Dendritic cell treated with granulocyte-macrophage colony-stimulating factor and Interleukin-4, amounts not matched to agents 40 ng/mL and 50 ng/mL, for 4 days (primary cell): Measurements from ENCODE around the gene CFB.
"Not testable (repeated sequence)": the region's sequence is repeated elsewhere in the genome, so short reads cannot be mapped to it uniquely, and the experiment has no call there.

Experiments used
- H3K27ac Mint-ChIP-seq: one replicate; pipeline ENCODE4 v1.8.0; 2022; ENCODE audit warnings: mild to moderate bottlenecking, mixed read lengths
- H3K27me3 Mint-ChIP-seq: one replicate; pipeline ENCODE4 v1.8.0; 2022; ENCODE audit warnings: mild to moderate bottlenecking, mixed read lengths
- H3K36me3 Mint-ChIP-seq: one replicate; pipeline ENCODE4 v1.8.0; 2022; ENCODE audit warnings: low read depth, mixed read lengths
- H3K4me1 Mint-ChIP-seq: one replicate; pipeline ENCODE4 v1.8.0; 2022; ENCODE audit warnings: low read depth, mixed read lengths
- H3K4me3 Mint-ChIP-seq: one replicate; pipeline ENCODE4 v1.8.0; 2022; ENCODE audit warnings: mild to moderate bottlenecking, moderate library complexity, mixed read lengths
- H3K9me3 Mint-ChIP-seq: one replicate; pipeline ENCODE4 v1.8.0; 2022; ENCODE audit warnings: mixed read lengths
- intact Hi-C: fragments of 100-400 bp; cut with micrococcal nuclease; formaldehyde crosslinking; loops from one replicate; pipeline ENCODE4 v1.15.0; 2022

The CFB gene

DNA sequence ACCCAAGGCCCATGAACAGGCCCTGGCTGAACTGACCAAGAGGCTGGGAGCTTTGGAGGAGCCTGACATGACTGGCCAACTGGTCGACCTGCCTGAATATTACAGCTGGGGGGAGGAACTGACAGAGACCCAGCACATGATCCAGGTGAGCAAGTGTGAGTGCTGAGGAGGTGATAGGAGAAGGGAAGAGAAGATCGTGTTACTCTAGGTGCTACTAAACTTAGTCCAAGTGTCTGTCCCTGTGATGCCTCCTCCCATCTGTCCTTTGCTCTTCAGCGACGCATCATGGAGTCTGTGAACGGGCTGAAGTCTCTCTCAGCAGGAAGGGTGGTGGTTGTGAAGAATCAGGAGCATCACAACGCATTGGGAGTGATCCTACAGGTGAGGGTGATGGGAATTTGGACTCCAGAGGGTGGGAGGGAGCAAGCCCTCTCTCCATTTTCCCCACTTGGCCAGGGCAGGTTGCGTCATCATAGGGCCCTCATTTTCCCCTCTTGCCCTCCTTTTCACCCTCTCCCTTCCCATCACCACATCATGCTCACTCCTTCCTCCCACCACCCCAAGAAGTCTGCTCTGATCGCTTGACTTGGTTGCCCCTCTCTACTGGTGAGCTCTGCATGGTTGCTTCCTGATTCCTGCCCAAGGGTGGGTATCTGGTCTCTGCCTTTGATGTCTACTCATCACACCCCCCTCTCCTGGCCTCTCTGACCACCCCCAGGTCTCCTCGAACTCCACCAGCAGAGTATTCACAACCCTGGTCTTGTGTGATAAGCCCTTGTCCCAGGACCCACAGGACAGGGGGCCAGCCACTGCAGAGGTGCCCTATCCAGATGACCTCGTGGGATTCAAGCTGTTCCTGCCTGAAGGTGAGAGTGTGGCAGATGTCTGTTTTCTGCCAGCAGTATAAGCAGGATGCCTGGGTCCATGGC is 21.4 kb downstream of the CFB start:
- Mint-ChIP-seq H3K27me3 (no peaks in the 10 kb centered on the region), H3K4me1 (peaks cover 23% of the 10 kb centered on the region), H3K4me3 (no peak overlapping the region), H3K9me3 (no peaks in the 10 kb centered on the region), H3K36me3 (peaks cover 87% of the 10 kb centered on the region), H3K27ac (no peak overlapping the region)
- intact Hi-C loops = no loop called here

DNA sequence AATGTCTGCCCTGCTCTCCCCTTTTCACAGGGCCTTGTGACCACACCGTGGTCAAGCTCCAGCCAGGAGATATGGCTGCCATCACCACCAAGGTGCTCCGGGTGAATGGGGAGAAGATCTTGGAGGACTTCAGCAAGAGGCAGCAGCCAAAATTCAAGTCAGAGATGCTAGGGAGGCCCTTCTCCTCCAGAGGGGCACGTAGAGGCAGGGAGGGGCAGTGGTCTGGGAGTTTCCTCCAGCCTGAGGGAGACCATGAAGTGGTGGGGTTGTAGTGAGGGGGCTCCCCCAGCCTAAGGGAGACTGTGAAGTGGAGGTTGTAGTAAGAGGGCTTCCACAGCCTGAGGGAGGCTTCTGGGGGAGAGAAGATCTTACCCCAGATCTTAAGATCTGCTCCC is 22.0 kb downstream of the CFB start:
- no peaks in the 10 kb centered on the region for H3K9me3 Mint-ChIP-seq
- H3K4me3 Mint-ChIP-seq = no peak overlapping the region
- H3K27ac Mint-ChIP-seq = no peak overlapping the region
- no peaks in the 10 kb centered on the region for H3K27me3 Mint-ChIP-seq
- intact Hi-C loops = no loop called here
- H3K36me3 Mint-ChIP-seq = peaks cover 87% of the 10 kb centered on the region
- peaks cover 28% of the 10 kb centered on the region for H3K4me1 Mint-ChIP-seq

DNA sequence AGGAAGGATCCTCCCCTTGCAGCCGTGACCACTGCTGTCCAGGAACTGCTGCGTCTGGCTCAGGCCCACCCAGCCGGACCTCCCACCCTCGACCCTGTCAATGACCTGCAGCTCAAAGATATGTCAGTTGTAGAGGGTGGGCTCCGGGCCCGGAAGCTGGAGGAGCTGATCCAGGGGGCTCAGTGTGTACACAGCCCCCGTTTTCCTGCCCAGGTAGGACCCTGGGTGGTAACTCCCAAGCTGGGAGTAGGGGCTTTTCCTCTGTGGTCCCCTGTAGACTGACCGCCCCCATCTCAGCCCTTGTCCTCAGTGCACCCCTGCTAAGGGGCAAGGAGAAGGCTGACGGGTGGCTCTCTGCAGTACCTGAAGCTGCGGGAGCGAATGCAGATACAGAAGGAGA is 22.4 kb downstream of the CFB start:
- Mint-ChIP-seq H3K4me3 (no peak overlapping the region), H3K27me3 (no peaks in the 10 kb centered on the region), H3K36me3 (peaks cover 84% of the 10 kb centered on the region), H3K27ac (no peak overlapping the region), H3K9me3 (no peaks in the 10 kb centered on the region), H3K4me1 (peaks cover 32% of the 10 kb centered on the region)
- intact Hi-C loops = no loop called here

DNA sequence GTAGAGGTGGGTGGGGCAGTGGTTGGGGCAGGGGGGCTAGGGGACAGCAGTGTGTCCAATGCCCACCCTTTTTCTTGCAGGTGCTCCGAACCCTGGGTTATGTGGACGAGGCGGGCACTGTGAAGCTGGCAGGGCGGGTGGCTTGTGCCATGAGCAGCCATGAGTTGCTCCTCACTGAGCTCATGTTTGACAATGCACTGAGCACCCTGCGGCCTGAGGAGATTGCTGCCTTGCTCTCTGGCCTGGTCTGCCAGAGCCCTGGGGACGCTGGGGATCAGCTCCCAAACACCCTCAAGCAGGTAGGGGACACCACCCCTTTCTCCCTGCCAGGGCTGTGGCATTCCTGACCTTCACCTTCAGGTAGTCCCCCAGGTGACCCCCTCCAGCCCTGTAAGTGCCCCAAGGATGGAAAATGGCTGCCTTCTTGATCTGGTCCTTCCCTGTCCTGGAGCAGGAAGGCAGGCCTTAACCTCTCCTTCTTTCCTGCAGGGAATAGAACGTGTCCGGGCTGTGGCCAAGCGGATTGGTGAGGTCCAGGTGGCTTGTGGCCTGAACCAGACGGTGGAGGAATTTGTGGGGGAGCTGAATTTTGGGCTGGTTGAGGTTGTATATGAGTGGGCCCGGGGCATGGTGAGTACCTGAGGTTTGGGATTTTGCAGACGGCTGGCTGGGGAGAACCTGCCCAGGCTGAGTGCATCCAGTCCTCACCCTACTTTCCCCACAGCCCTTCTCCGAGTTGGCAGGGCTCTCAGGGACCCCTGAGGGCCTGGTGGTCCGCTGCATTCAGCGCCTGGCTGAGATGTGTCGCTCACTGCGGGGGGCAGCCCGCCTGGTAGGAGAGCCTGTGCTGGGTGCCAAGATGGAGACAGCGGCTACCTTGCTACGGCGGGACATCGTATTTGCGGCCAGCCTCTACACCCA is 23.2 kb downstream of the CFB start:
- H3K4me1 Mint-ChIP-seq = peaks cover 39% of the 10 kb centered on the region
- no peak overlapping the region for H3K4me3 Mint-ChIP-seq
- no peak overlapping the region for H3K27ac Mint-ChIP-seq
- intact Hi-C loops = no loop called here
- H3K27me3 Mint-ChIP-seq = no peaks in the 10 kb centered on the region
- peaks cover 80% of the 10 kb centered on the region for H3K36me3 Mint-ChIP-seq
- no peaks in the 10 kb centered on the region for H3K9me3 Mint-ChIP-seq

- no peak overlapping the region for H3K4me3 Mint-ChIP-seq
- H3K27me3 Mint-ChIP-seq = no peaks in the 10 kb centered on the region
- intact Hi-C loops = no loop called here
- peaks cover 43% of the 10 kb centered on the region for H3K4me1 Mint-ChIP-seq
- H3K36me3 Mint-ChIP-seq = peaks cover 76% of the 10 kb centered on the region
- H3K27ac Mint-ChIP-seq = peak overlapping the region; percentile 98
- no peaks in the 10 kb centered on the region for H3K9me3 Mint-ChIP-seq
Measured at GRCh38 chr6:31969712-31970603, 24.1 kb downstream of the CFB start.

GRCh38 chr6:31970604-31971271 is 24.8 kb downstream of the CFB start:
- Mint-ChIP-seq H3K36me3 (peaks cover 76% of the 10 kb centered on the region), H3K4me1 (peaks cover 43% of the 10 kb centered on the region), H3K27me3 (no peaks in the 10 kb centered on the region), H3K9me3 (no peaks in the 10 kb centered on the region), H3K4me3 (peak overlapping the region; percentile 88), H3K27ac (peak overlapping the region; percentile 98)
- intact Hi-C loops = no loop called here

GRCh38 chr6:31971279-31971992 is 25.5 kb downstream of the CFB start:
- Mint-ChIP-seq H3K9me3 (no peaks in the 10 kb centered on the region), H3K4me1 (peaks cover 43% of the 10 kb centered on the region), H3K4me3 (peak overlapping the region; percentile 88), H3K27me3 (no peaks in the 10 kb centered on the region), H3K36me3 (peaks cover 74% of the 10 kb centered on the region), H3K27ac (peak overlapping the region; percentile 98)
- intact Hi-C loops = no loop called here

DNA sequence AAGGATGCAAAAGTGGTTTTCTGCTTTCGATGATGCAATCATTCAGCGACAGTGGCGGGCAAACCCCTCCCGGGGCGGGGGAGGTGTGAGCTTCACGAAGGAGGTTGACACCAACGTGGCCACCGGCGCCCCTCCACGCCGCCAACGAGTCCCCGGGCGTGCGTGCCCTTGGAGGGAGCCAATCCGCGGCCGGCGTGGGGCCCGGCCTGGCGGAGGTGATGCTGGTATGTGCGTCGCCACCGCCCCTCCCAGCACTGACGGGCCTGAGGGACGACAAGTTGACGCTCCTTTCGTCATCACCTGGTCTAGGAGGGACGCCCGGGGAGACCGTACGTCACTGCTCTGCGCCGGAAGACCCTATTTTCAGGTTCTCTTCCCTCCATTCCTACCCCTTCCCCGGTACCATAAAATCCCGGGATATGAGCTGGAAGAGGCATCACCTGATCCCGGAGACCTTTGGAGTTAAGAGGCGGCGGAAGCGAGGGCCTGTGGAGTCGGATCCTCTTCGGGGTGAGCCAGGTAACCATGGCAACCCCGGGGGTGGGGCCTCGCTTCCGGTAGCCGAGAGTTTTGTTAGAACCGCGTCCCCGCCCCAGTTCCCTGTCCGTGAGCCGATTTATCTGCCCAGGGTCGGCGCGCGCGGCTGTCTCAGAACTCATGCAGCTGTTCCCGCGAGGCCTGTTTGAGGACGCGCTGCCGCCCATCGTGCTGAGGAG is 26.3 kb downstream of the CFB start, which contains the start of gene DXO:
Gene DXO (minus strand): TSS at position 146 of the 716 bp plus-strand sequence. CDS start 463 bp downstream, outside the sequence.
- Mint-ChIP-seq H3K27me3 (no peaks in the 10 kb centered on the region), H3K9me3 (no peaks in the 10 kb centered on the region), H3K36me3 (peaks cover 74% of the 10 kb centered on the region), H3K27ac (peak within 1 kb of the TSS; percentile 98), H3K4me1 (peaks cover 43% of the 10 kb centered on the region), H3K4me3 (peak within 1 kb of the TSS; percentile 88)
- intact Hi-C loops = loop anchor here (1.0 kb wide), 1 partner anchor 13 kb away; the partner anchor contains the start of gene SKIC2

DNA sequence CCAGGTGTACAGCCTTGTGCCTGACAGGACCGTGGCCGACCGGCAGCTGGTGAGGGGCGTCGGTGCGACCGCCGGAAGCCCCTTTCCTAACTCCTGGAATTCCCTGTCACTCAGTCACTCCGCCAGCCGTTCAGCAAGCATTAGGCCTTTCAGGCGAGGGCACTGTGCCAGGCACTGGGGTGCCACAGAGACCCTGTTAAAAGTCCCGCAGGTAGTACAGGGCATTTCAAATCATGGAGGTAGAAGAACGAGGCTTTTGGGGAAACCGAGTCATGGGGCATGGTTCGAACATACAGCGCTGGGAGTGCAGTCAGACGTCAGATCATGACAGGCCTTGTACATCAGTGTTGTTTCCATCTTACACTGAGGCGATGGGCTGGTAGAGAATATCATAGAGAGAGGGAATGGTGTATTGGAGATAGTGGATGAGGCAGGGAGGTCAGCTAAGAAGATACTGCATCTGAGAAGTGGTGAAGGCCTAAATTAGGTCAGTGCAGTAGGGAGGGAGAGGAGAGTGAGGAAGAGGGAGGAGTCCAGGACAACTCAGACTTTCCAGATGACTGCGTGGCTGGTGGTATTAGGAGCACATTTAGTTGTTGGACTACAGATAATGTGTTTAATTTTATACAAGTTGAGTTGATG is 26.9 kb downstream of the CFB start:
- peaks cover 68% of the 10 kb centered on the region for H3K36me3 Mint-ChIP-seq
- H3K4me1 Mint-ChIP-seq = peaks cover 43% of the 10 kb centered on the region
- intact Hi-C loops = loop anchor here (1.0 kb wide), 1 partner anchor 14 kb away; the partner anchor contains the start of gene SKIC2
- peak overlapping the region; percentile 88 for H3K4me3 Mint-ChIP-seq
- no peaks in the 10 kb centered on the region for H3K9me3 Mint-ChIP-seq
- no peaks in the 10 kb centered on the region for H3K27me3 Mint-ChIP-seq
- peak overlapping the region; percentile 98 for H3K27ac Mint-ChIP-seq

- peaks cover 34% of the 10 kb centered on the region for H3K4me1 Mint-ChIP-seq
- H3K27ac Mint-ChIP-seq, intact Hi-C loops, H3K27me3 Mint-ChIP-seq, H3K4me3 Mint-ChIP-seq, H3K9me3 Mint-ChIP-seq: not testable (repeated sequence)
- peaks cover 60% of the 10 kb centered on the region for H3K36me3 Mint-ChIP-seq
Measured at GRCh38 chr6:31976065-31976464, 30.2 kb downstream of the CFB start.

DNA sequence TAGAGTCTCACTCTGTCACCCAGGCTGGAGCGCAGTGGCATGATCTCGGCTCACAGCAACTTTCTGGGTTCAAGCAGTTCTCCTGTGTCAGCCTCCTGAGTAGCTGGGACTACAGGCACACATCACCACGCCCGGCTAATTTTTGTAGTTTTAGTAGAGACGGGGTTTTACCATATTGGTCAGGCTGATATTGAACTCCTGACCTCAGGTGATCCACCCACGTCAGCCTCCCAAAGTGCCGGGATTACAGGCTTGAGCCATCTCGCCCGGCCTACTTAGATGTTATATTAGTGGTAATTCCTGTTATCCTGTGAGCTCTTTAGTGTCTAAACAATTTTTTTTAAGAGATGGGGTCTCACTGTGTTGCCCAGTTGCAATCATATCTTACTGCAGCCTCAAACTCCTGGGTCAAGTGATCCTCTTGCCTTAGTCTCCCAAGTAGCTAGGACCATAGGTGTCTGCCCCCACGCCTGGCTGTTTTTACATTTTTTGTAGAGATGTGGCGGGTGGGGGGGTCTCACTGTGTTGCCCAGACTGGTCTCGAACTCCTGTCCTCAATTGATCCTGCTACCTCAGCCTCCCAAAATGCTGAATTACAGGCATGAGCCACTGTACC is 32.0 kb downstream of the CFB start:
- H3K36me3 Mint-ChIP-seq = peaks cover 52% of the 10 kb centered on the region
- intact Hi-C loops = no loop called here
- no peak overlapping the region for H3K27ac Mint-ChIP-seq
- H3K27me3 Mint-ChIP-seq = no peaks in the 10 kb centered on the region
- peaks cover 20% of the 10 kb centered on the region for H3K4me1 Mint-ChIP-seq
- H3K4me3 Mint-ChIP-seq = no peak overlapping the region
- H3K9me3 Mint-ChIP-seq = no peaks in the 10 kb centered on the region
